H9 (cell line): ENCODE results near the gene GFI1. TPM values are rescaled to one million over a fixed set of nuclear protein-coding genes. Genes with fewer than 3 reads are reported as not detected.

Source experiments
- DNase-seq: peaks from one replicate; pipeline ENCODE4 v3.0.0-alpha.2; 2017
- H2AFZ ChIP-seq: one replicate; pipeline ENCODE4 v1.6.1; 2013; ENCODE audit warnings: mild to moderate bottlenecking, low read length, control low read depth, moderate library complexity
- H2AK5ac ChIP-seq: 2 replicates; pipeline ENCODE4 v1.6.1; 2013; ENCODE audit warnings: low read length, control low read depth, mixed read lengths; ENCODE audit not compliant: insufficient read length
- H2BK120ac ChIP-seq: one replicate; pipeline ENCODE4 v1.6.1; 2013; ENCODE audit warnings: low read depth, mild to moderate bottlenecking, low read length, control low read depth, inconsistent platforms; ENCODE audit not compliant: poor library complexity, severe bottlenecking
- H2BK12ac ChIP-seq: 2 replicates; pipeline ENCODE4 v1.6.1; 2013; ENCODE audit warnings: low read length, control low read depth, mixed read lengths, low read depth; ENCODE audit not compliant: insufficient read length
- H2BK15ac ChIP-seq: 2 replicates; pipeline ENCODE4 v1.6.1; 2013; ENCODE audit warnings: low read depth, low read length, control low read depth
- H2BK20ac ChIP-seq: one replicate; pipeline ENCODE4 v1.6.1; 2013; ENCODE audit warnings: low read depth, mild to moderate bottlenecking, low read length, control low read depth, inconsistent platforms; ENCODE audit not compliant: poor library complexity, severe bottlenecking
- H2BK5ac ChIP-seq: 2 replicates; pipeline ENCODE4 v1.6.1; 2013; ENCODE audit warnings: low read length, control low read depth, mixed read lengths; ENCODE audit not compliant: insufficient read length
- H3K14ac ChIP-seq: 2 replicates; pipeline ENCODE4 v1.6.1; 2013; ENCODE audit warnings: low read length, control low read depth; ENCODE audit not compliant: insufficient read depth
- H3K18ac ChIP-seq: 2 replicates; pipeline ENCODE4 v1.6.1; 2013; ENCODE audit warnings: low read depth, mild to moderate bottlenecking, mixed read lengths, low read length, control low read depth; ENCODE audit not compliant: insufficient read length
- H3K23ac ChIP-seq: 2 replicates; pipeline ENCODE4 v1.6.1; 2013; ENCODE audit warnings: low read length, control low read depth, mixed read lengths, low read depth; ENCODE audit not compliant: insufficient read length
- H3K23me2 ChIP-seq: 2 replicates; pipeline ENCODE4 v1.6.1; 2013; ENCODE audit warnings: low read depth, mild to moderate bottlenecking, mixed read lengths, low read length, control low read depth; ENCODE audit not compliant: insufficient read length, poor library complexity, severe bottlenecking
- H3K27ac ChIP-seq: 2 replicates; pipeline ENCODE4 v1.5.1; 2013; ENCODE audit warnings: low read length, control low read depth, mixed read lengths, low read depth; ENCODE audit not compliant: insufficient read length
- H3K27me3 ChIP-seq: 2 replicates; pipeline ENCODE4 v1.6.1; 2013; ENCODE audit warnings: low read length, control low read depth, inconsistent platforms; ENCODE audit not compliant: insufficient read depth
- H3K4ac ChIP-seq: 2 replicates; pipeline ENCODE4 v1.6.1; 2013; ENCODE audit warnings: low read depth, mild to moderate bottlenecking, control low read depth, inconsistent platforms, low read length, moderate library complexity
- H3K4me1 ChIP-seq: 2 replicates; pipeline ENCODE4 v1.6.1; 2013; ENCODE audit warnings: low read length, control low read depth, inconsistent platforms; ENCODE audit not compliant: insufficient read depth
- H3K4me2 ChIP-seq: 2 replicates; pipeline ENCODE4 v1.6.1; 2013; ENCODE audit warnings: low read length, control low read depth, mixed read lengths; ENCODE audit not compliant: insufficient read length, insufficient read depth
- H3K56ac ChIP-seq: 2 replicates; pipeline ENCODE4 v1.6.1; 2013; ENCODE audit warnings: low read depth, mild to moderate bottlenecking, mixed read lengths, low read length, control low read depth; ENCODE audit not compliant: insufficient read length
- H3K79me1 ChIP-seq: 2 replicates; pipeline ENCODE4 v1.6.1; 2013; ENCODE audit warnings: low read depth, mild to moderate bottlenecking, moderate library complexity, low read length, control low read depth, inconsistent platforms; ENCODE audit not compliant: insufficient read depth, poor library complexity, severe bottlenecking
- H3K79me2 ChIP-seq: 2 replicates; pipeline ENCODE4 v1.6.1; 2013; ENCODE audit warnings: low read length, control low read depth, inconsistent platforms; ENCODE audit not compliant: insufficient read depth
- H3K9ac ChIP-seq: 2 replicates; pipeline ENCODE4 v1.6.1; 2013; ENCODE audit warnings: low read length, control low read depth, mixed read lengths; ENCODE audit not compliant: insufficient read length; ENCODE audit errors: extremely low read depth
- H3K9me3 ChIP-seq: one replicate; pipeline ENCODE4 v1.6.1; 2013; ENCODE audit warnings: low read depth, low read length, inconsistent platforms; ENCODE audit not compliant: control insufficient read depth
- H3T11ph ChIP-seq: one replicate; pipeline ENCODE4 v1.6.1; 2013; ENCODE audit warnings: mild to moderate bottlenecking, low read length, control low read depth, inconsistent platforms
- H4K20me1 ChIP-seq: one replicate; pipeline ENCODE4 v1.6.1; 2013; ENCODE audit not compliant: control insufficient read depth, insufficient read length, insufficient read depth
- H4K5ac ChIP-seq: 2 replicates; pipeline ENCODE4 v1.6.1; 2013; ENCODE audit warnings: low read depth, mild to moderate bottlenecking, mixed read lengths, low read length, control low read depth; ENCODE audit not compliant: insufficient read length
- H4K8ac ChIP-seq: replicated peaks from 2 replicates; pipeline ENCODE4 v1.6.1; 2013; ENCODE audit warnings: low read length, control low read depth, mixed read lengths, low read depth; ENCODE audit not compliant: insufficient read length
- H4K91ac ChIP-seq: 2 replicates; pipeline ENCODE4 v1.6.1; 2013; ENCODE audit warnings: low read depth, mild to moderate bottlenecking, moderate library complexity, mixed read lengths, low read length, control low read depth; ENCODE audit not compliant: insufficient read length
- H3K27ac Mint-ChIP-seq, 3 experiments: 2 replicates in 2 of 3; 3 replicates in 1 of 3; pipeline ENCODE4 v1.8.0; 2020 to 2021; ENCODE audit warnings: mixed read lengths in 3 of 3, mild to moderate bottlenecking in 1 of 3, moderate library complexity in 1 of 3
- H3K27me3 Mint-ChIP-seq: 2 replicates; pipeline ENCODE4 v1.8.0; 2021; ENCODE audit warnings: low read depth, mild to moderate bottlenecking, moderate library complexity, mixed read lengths
- H3K36me3 Mint-ChIP-seq, 3 experiments: 2 replicates in 2 of 3; 3 replicates in 1 of 3; pipeline ENCODE4 v1.8.0; 2020 to 2021; ENCODE audit warnings: low read depth in 3 of 3, mixed read lengths in 3 of 3; ENCODE audit not compliant: insufficient read depth in 1 of 3
- H3K4me1 Mint-ChIP-seq, 2 experiments: 2 replicates each; pipeline ENCODE4 v1.8.0; 2020; ENCODE audit warnings: mixed read lengths in 2 of 2
- H3K4me3 Mint-ChIP-seq, 2 experiments: 2 replicates in 1 of 2; 3 replicates in 1 of 2; pipeline ENCODE4 v1.8.0; 2020 to 2021; ENCODE audit warnings: mild to moderate bottlenecking in 2 of 2, mixed read lengths in 2 of 2, moderate library complexity in 1 of 2
- H3K9me3 Mint-ChIP-seq, 2 experiments: 2 replicates in 1 of 2; 3 replicates in 1 of 2; pipeline ENCODE4 v1.8.0; 2020; ENCODE audit warnings: mild to moderate bottlenecking in 2 of 2, mixed read lengths in 2 of 2, moderate library complexity in 1 of 2
- CTCF ChIP-seq: fragments of 200-600 bp; sonication (generic); conservative IDR thresholded peaks from 3 replicates; pipeline ENCODE4 v1.8.0; 2021; ENCODE audit warnings: antibody characterized with exemption, mild to moderate bottlenecking
- WGBS: extraction: QIAGEN DNeasy Blood & Tissue Kit; methylation state at CpG from one replicate; pipeline ENCODE4 v1.1.7; 2013; ENCODE audit warnings: missing lambda C conversion rate, low lambda C conversion rate, mixed read lengths; ENCODE audit not compliant: insufficient read length; ENCODE audit errors: extremely low coverage; 5-methylcytosine and 5-hydroxymethylcytosine counted together
- total RNA-seq: library from RNA; stranded (reverse); gene quantifications from 2 replicates; pipeline ENCODE4 v1.2.1, GENCODE V29; 2021

Gene GFI1
- total RNA-seq, 1 experiment from 2014 or later, result 0.11 TPM

GRCh38 chr1:92459871-92460320 is 26.8 kb downstream of the GFI1 start:
- no peak for TF ChIP-seq CTCF
- Histone ChIP-seq H3K4me1 (no peaks in the 10 kb centered on the region), H3K14ac (no peak overlapping the region), H3K79me1 (no peaks in the 10 kb centered on the region), H3K23ac (no peak overlapping the region), H3K56ac (no peak overlapping the region), H3K4me2 (no peak overlapping the region), H4K91ac (no peak overlapping the region), H3K23me2 (no peaks in the 10 kb centered on the region), H4K5ac (no peak overlapping the region), H3K27ac (no peak overlapping the region), H3K79me2 (no peaks in the 10 kb centered on the region), H2BK5ac (no peak overlapping the region), H2BK15ac (no peak overlapping the region), H2BK20ac (no peak overlapping the region), H3K4ac (no peak overlapping the region), H4K8ac (no peak overlapping the region), H2AFZ (no peak overlapping the region), H2BK12ac (no peak overlapping the region), H3K27me3 (no peaks in the 10 kb centered on the region), H3K9ac (no peak overlapping the region), H2BK120ac (no peak overlapping the region), H3K9me3 (no peaks in the 10 kb centered on the region), H2AK5ac (no peak overlapping the region), H4K20me1 (no peaks in the 10 kb centered on the region), H3K18ac (no peak overlapping the region), H3T11ph (no peak overlapping the region)
- Mint-ChIP-seq H3K4me1 (no peaks in the 10 kb centered on the region), H3K4me3 (no peak overlapping the region), H3K9me3 (no peaks in the 10 kb centered on the region), H3K27ac (no peak overlapping the region), H3K27me3 (no peaks in the 10 kb centered on the region), H3K36me3 (no peaks in the 10 kb centered on the region)
- no peak for DNase-seq
- WGBS, result no CpG with 5 or more reads among the region's 4 CpGs
